Measurements from ENCODE around the gene MZT1.

The MZT1 gene

GRCh38 chr13:72678312-72678711 lies 49.1 kb downstream of the MZT1 start:
- no peak for DNase-seq

- no peak for DNase-seq
Observed at GRCh38 chr13:72677431-72677830, 50.0 kb downstream of the MZT1 start.

- peak; percentile 39 for DNase-seq
Observed at GRCh38 chr13:72666391-72666790, 61.0 kb downstream of the MZT1 start.

- no peak for DNase-seq
Observed at GRCh38 chr13:72662548-72662947, 64.9 kb downstream of the MZT1 start.
